ENCODE data around the gene DLK1. TPM values are rescaled to one million over a fixed set of nuclear protein-coding genes. Genes with fewer than 3 reads are reported as not detected.

The DLK1 gene
- polyA plus RNA-seq, 1 donor: 2,378 TPM

DNA sequence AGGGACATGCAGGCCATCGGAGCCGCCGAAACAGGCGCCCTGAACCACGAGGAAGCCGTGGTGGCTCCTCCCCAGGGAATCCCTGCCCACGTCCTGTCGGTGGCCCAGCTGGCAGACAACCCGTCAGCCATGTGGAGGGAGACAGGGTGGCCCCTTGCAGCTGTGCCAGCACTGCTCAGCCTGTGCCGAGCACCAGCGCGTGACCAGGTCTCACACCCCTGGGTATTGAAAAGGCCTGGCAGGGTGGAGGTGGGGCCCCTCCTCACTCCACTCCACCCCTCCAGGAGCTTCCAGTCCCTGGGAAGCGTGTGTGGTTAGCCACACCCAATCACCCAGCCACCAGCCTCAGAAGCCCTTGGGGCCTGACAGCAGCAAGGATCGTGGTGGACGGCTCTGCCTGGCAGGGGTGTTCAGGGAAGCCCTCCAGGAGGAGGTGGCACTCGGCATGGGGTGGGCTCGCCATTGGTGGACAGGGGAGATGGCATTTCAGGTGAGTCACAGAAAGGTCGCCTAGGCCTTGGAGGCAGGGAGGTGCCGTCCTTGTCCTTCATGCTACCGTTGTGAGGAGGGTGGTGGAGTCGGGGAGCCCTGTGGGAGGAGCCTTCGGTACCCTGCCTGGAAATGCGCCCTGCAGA lies 12.3 kb upstream of the DLK1 start:
- DNase-seq (ENCODE audit: low read depth): no peak

DNA sequence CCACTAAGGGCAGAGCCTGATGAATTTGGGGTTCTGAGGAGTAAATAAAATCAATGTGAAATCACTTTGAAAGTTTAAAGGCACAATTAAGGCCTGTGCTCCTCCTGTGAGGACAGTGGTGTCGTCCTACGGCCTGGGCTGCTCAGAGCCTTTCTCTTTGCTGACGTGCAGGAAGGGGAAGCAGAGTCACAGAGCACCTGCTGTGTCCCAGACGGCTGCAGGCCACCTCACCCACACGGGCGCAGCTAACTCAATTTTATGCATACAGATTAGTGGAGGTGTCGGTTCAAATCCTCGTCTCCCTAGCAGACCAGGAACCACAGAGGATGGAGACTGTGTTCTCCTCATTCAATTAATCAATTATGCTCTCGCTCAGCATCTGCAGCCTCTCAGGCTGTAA lies 11.4 kb upstream of the DLK1 start:
- DNase-seq (ENCODE audit: low read depth): no peak

- DNase-seq (ENCODE audit: low read depth): no peak
These were observed 10.9 kb upstream of the DLK1 start for GRCh38 chr14:100715803-100716202.

- no peak for DNase-seq (ENCODE audit: low read depth)
These were observed 9.3 kb upstream of the DLK1 start for GRCh38 chr14:100717386-100717785.

GRCh38 chr14:100719976-100720520 lies 6.6 kb upstream of the DLK1 start:
- no peak for DNase-seq (ENCODE audit: low read depth)

GRCh38 chr14:100721568-100721967 lies 5.1 kb upstream of the DLK1 start:
- DNase-seq (ENCODE audit: low read depth): no peak

GRCh38 chr14:100722367-100722766 lies 4.3 kb upstream of the DLK1 start:
- no peak for DNase-seq (ENCODE audit: low read depth)

DNA sequence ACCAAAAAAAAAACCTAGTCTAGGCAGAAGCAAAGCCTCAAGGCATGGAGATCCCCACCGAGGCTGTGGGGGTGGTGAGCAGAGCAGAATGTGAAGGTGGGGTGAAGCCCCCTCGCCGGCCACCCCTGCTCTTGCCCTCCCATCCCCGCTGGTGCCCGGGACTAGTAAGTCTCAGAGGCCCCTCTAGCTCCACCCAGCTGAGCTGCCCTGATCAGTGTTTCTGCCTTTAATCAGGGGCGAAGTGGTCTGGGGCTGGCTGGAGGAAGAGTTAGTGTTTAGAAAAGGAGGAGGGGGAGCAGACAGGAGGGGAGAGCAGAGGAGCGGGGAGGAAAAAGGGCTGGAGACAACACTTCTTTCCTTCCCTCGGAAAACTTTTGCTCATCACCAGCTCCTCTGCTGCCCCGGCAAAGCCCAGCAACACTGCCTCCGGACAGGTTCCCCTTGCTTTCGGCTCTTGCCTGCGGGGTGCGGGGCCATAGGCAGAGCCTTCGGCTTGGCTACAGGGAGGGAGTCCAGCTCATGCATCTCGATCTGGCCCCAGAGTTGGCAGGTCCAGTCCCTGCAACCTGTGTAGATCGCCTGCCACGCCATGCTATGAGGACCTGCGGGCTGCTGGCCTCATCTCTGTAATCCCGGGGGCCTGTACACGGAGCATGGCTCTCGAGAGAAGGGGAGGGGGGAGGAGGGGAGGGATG lies 3.4 kb upstream of the DLK1 start:
- DNase-seq (ENCODE audit: low read depth): no peak

GRCh38 chr14:100723830-100724437 lies 2.8 kb upstream of the DLK1 start:
- DNase-seq (ENCODE audit: low read depth): no peak

DNA sequence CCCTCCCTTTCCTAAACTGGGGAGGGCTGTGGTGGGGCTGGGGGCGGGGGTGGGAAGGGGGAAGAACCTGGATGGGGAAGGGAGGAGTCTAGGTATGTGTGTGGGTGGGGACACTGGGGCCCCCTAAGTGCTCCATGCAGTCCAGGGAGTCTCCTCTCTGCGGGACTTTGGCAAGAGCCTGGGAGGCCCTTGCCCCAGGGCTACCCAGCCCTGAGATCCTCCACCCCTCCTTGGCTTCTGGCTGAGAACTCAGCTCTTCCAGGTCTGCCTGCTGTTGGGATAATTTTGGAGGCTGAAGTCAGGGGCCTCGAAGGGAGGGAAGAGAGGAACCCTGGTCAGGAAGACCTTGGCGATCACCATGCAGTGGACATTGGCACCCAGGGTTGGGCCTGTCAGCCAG lies 2.2 kb upstream of the DLK1 start:
- DNase-seq (ENCODE audit: low read depth): no peak

- DNase-seq (ENCODE audit: low read depth): no peak
These were observed 905 bp upstream of the DLK1 start for GRCh38 chr14:100725587-100726387.

GRCh38 chr14:100727086-100727872 lies 587 bp downstream of the DLK1 start:
- DNase-seq (ENCODE audit: low read depth): no peak

DNA sequence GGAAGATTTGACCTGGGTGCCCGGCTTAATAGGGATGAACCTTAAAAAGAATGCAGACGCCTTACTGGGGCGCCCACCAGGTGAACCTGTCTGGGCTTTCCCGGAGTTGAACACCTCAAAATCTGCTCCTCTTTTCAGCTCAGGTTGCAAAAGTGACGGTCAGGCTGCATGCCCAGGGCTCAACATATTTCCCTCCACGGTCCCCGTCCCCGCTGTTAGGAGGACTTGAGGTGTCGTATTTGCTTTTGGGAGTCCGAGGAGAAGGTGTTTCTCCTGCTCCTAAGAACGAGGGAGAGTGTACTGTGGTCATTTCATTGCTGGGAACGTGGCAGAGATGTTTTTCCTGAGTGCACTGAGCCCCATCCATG lies 1.2 kb downstream of the DLK1 start:
- no peak for DNase-seq (ENCODE audit: low read depth)

- DNase-seq (ENCODE audit: low read depth): no peak
These were observed 2.3 kb downstream of the DLK1 start for GRCh38 chr14:100728962-100729361.

DNA sequence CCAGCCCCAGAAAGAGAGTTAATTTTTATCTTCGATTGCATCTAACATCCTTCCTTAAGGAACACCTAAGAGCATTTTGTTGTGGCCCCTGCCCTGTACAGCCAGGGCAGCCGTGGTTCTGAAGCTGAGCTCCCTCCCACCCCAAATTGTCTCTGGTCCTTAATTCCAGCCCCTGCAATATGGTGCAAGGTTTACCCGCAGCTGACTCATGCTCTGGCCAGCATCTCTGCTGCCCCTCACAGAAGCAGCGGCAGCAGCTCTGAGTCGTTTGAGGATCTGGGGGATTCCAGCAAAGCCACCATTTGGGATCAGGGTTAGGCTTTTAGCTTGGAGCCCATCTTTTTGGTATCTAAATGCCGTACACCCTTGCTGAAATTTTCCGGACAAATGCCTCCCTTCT lies 3.3 kb downstream of the DLK1 start:
- no peak for DNase-seq (ENCODE audit: low read depth)

- DNase-seq (ENCODE audit: low read depth): no peak
These were observed 3.9 kb downstream of the DLK1 start for GRCh38 chr14:100730581-100730980.

DNA sequence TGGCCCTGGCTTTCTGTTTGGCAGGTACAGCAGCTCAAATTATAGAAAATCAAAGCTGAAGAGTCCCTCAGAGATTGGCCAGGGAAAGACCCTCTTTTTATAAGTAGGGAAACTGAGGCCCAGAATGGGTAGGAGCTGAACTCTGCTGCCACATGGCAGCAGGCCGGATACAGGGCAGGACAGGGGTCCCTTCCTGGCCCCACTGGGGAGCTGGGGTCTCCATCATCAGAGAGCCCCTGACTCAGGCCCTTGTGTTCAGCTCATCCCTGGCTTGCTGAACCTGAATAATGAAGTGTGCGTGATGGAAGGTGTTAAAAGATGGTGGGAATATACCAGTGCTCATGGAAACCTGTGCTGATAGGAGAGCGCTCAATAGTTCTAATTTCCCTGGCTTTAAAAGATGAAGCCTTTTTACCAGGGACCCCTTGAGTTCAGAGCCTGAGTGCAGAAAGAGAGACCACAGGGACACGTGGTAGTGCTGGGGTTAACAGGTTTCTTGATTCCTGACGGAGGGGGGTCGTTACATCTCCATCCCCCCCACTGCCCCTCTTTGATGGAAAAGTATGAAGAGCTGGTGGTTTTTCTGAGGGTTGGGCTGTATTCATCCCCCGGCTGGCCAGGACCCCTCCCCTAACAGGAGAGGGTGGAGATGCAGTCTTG lies 4.4 kb downstream of the DLK1 start:
- DNase-seq (ENCODE audit: low read depth): no peak

GRCh38 chr14:100731846-100732765 lies 5.4 kb downstream of the DLK1 start:
- no peak for DNase-seq (ENCODE audit: low read depth)

- DNase-seq (ENCODE audit: low read depth): no peak
These were observed 6.0 kb downstream of the DLK1 start for GRCh38 chr14:100732766-100733100.

Data from forelimb muscle (tissue), 1 donor.